Prostate gland (tissue), 2 donors: ENCODE results near the gene LENG8. TPM values are rescaled to one million over a fixed set of nuclear protein-coding genes. Genes with fewer than 3 reads are reported as not detected.
"Not testable (repeated sequence)": the region's sequence is repeated elsewhere in the genome, so short reads cannot be mapped to it uniquely, and the experiment has no call there.

Experiments
- DNase-seq: peaks from one replicate; pipeline ENCODE4 v3.0.0-alpha.2; 2019; ENCODE audit warnings: low spot score
- H3K27ac ChIP-seq, 2 donors: fragments of 200-600 bp; sonication (generic); 2 replicates each; pipeline ENCODE4 v1.5.1; 2017 to 2019
- H3K27me3 ChIP-seq: fragments of 200-600 bp; sonication (generic); replicated peaks from 2 replicates; pipeline ENCODE4 v1.5.1; 2019; ENCODE audit not compliant: insufficient read depth
- H3K36me3 ChIP-seq, 2 donors: fragments of 200-600 bp; sonication (generic); 1 replicate in 1 of 2; 2 replicates in 1 of 2; pipeline versions ENCODE4 v1.5.1 to v1.8.1; 2017 to 2019
- H3K4me1 ChIP-seq: fragments of 200-600 bp; sonication (generic); replicated peaks from 2 replicates; pipeline ENCODE4 v1.5.1; 2019
- H3K4me3 ChIP-seq, 2 donors: fragments of 200-600 bp; sonication (generic); 2 replicates each; pipeline ENCODE4 v1.5.1; 2017 to 2019
- H3K9me3 ChIP-seq: fragments of 200-600 bp; sonication (generic); 2 replicates; pipeline ENCODE4 v1.5.1; 2017
- POLR2A ChIP-seq: fragments of 450-650 bp; IDR thresholded peaks from one replicate; pipeline ENCODE4 v1.6.1; 2016; ENCODE audit warnings: antibody characterized with exemption, mild to moderate bottlenecking
- POLR2AphosphoS5 ChIP-seq: sonication (generic); formaldehyde crosslinking; IDR thresholded peaks from one replicate; pipeline ENCODE4 v1.6.1; 2017; ENCODE audit warnings: antibody characterized with exemption
- WGBS: methylation state at CpG from one replicate; pipeline ENCODE4 v1.1.5; 2018; 5-methylcytosine and 5-hydroxymethylcytosine counted together
- intact Hi-C: fragments of 100-400 bp; cut with DNase I; formaldehyde crosslinking; loops from one replicate; pipeline ENCODE4 v1.14.2; 2022
- total RNA-seq, 2 donors: library from RNA; depleted of rRNA; stranded (reverse); fragments of >200 nt; gene quantifications; one replicate each; pipeline ENCODE4 v1.1.0, GENCODE V29; 2016
- TF ChIP-seq, protein P1 (sequence below), 4 experiments: fragments of 200-600 bp in 2 of 4; fragments of 450-650 bp in 2 of 4; sonication (generic) in 2 of 4; IDR thresholded peaks; 1 replicate in 3 of 4; 2 replicates in 1 of 4; pipeline ENCODE4 v1.5.1; 2016 to 2019; ENCODE audit warnings: antibody characterized with exemption in 4 of 4, mild to moderate bottlenecking in 2 of 4, moderate library complexity in 2 of 4

Gene LENG8
- total RNA-seq, 2 donors from 2014 or later: 111 to 292 TPM

DNA sequence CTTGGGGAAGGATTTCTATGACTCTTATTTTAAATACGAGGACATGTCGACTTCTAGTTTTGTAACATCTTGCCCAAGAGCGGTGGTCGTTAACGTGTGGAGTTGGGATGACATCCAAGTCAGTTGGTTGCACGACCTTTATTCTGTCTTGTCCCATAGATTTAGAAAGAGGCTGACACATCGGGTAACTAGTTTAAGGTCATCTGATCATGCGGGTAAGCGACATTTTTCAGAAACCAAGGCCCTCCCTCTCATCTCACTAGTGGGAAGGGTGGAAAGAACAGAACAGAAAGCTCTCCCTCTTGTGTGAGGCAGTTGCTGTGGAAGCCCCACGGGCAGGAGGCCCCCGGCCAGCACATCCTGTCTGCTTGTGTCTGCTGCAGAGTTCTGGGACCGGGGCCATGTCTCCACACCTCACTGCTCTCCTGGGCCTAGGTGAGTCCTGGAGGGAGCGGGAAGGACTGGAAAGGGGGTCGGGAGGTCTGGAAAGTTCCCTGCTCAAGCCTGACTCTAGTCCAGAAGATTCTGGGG is 53.6 kb downstream of the LENG8 start, which contains the start of gene LAIR2:
Gene LAIR2 (plus strand): TSS at position 314 of the 531 bp plus-strand sequence. CDS start 88 bp downstream, at position 402.
- Histone ChIP-seq H3K9me3 (no peaks in the 10 kb centered on the region), H3K4me1 (no peaks in the 10 kb centered on the region), H3K36me3 (no peaks in the 10 kb centered on the region), H3K27me3 (no peaks in the 10 kb centered on the region), H3K4me3 (no peak within 1 kb of the TSS), H3K27ac (no peak within 1 kb of the TSS)
- intact Hi-C loops: no loop called here
- WGBS: 72% methylated on average over 14 of the region's 14 CpGs
- TF ChIP-seq POLR2A: no peak
- TF ChIP-seq POLR2AphosphoS5: no peak
- TF ChIP-seq, protein P1, sequence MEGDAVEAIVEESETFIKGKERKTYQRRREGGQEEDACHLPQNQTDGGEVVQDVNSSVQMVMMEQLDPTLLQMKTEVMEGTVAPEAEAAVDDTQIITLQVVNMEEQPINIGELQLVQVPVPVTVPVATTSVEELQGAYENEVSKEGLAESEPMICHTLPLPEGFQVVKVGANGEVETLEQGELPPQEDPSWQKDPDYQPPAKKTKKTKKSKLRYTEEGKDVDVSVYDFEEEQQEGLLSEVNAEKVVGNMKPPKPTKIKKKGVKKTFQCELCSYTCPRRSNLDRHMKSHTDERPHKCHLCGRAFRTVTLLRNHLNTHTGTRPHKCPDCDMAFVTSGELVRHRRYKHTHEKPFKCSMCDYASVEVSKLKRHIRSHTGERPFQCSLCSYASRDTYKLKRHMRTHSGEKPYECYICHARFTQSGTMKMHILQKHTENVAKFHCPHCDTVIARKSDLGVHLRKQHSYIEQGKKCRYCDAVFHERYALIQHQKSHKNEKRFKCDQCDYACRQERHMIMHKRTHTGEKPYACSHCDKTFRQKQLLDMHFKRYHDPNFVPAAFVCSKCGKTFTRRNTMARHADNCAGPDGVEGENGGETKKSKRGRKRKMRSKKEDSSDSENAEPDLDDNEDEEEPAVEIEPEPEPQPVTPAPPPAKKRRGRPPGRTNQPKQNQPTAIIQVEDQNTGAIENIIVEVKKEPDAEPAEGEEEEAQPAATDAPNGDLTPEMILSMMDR (IDR thresholded peaks at IDR 0.05): no peak
- no peak for DNase-seq

DNA sequence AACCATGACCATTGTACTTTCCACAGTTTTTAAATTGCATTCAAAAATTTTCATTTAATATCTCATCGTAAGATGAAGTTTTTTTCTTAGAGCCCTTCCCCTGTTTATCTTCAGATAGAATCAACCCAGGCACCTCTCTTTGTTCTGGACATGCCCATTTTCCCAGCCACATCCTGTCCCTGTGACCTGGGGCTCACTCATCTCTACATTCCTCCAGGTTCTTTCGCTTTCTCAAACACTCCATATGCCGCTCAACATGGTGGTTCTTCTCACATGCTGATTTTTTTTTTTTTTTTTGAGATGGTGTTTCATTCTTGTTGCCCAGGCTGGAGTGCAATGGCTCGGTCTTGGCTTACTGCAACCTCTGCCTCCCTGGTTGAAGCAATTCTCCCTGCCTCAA is 56.5 kb downstream of the LENG8 start:
- DNase-seq, H3K27ac ChIP-seq, H3K4me1 ChIP-seq, H3K36me3 ChIP-seq, H3K4me3 ChIP-seq, H3K27me3 ChIP-seq, H3K9me3 ChIP-seq, intact Hi-C loops: not testable (repeated sequence)
- WGBS: 75% methylated on average over 4 of the region's 4 CpGs

DNA sequence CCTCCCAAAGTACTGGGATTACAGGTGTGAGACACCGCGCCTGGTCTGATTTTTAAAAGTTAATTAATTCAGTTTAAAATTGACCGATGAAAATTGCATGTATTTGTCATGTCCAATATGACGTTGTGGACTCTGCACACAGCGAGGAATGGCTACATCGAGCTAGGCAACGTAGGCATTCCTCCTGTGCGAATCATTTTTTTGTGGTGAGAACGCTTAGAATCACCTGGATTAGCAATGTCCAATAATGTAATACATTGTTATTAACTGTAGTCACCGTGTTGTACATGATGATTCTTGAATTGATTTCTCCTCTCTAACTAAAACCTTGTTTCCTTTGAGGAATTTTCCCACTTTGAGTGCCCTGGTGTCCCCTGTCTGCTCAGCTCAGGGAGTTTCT is 57.1 kb downstream of the LENG8 start:
- 72% methylated on average over 10 of the region's 10 CpGs for WGBS
- Histone ChIP-seq H3K27me3 (no peaks in the 10 kb centered on the region), H3K27ac (no peak overlapping the region), H3K9me3 (no peaks in the 10 kb centered on the region), H3K4me1 (no peaks in the 10 kb centered on the region), H3K36me3 (no peaks in the 10 kb centered on the region), H3K4me3 (no peak overlapping the region)
- TF ChIP-seq POLR2A (no peak), POLR2AphosphoS5 (no peak)
- TF ChIP-seq, protein P1 (IDR thresholded peaks at IDR 0.05): no peak
- intact Hi-C loops: no loop called here
- DNase-seq: no peak

DNA sequence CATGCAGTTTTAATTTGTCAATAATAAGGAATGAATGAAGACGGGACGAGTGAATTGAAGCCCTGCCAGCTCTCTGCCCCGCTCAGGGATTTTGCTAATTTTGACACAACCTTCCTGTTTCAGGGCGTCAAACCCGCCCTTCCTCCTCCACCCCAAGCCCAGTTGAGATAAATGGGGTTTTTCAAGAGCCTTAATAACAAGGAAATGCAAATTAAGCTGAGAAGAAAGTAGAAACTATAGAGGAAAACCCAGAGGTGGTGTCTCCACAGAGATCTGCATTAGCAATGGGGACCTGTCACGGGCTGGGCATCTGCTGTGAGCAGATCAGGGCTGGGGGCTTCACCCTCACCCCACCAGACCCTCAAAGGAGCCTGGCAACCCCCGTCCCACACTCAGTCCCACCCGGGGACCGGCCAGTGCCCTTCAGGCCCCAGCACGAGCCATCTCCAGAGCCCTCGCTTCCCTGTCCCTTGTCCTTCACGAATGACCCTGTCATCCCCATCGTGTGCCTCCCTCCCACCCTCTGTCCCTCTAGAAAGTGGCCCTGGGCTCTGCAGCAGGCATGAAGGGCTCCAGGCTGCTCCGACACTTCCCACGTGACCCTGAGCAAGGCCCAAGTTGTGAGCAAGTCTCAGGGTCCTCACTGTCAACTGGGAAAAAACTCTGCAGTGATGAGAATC is 58.2 kb downstream of the LENG8 start:
- H3K4me1 ChIP-seq, DNase-seq, intact Hi-C loops, H3K4me3 ChIP-seq, H3K27ac ChIP-seq, H3K9me3 ChIP-seq, H3K27me3 ChIP-seq, H3K36me3 ChIP-seq: not testable (repeated sequence)
- WGBS: 72% methylated on average over 10 of the region's 15 CpGs

DNA sequence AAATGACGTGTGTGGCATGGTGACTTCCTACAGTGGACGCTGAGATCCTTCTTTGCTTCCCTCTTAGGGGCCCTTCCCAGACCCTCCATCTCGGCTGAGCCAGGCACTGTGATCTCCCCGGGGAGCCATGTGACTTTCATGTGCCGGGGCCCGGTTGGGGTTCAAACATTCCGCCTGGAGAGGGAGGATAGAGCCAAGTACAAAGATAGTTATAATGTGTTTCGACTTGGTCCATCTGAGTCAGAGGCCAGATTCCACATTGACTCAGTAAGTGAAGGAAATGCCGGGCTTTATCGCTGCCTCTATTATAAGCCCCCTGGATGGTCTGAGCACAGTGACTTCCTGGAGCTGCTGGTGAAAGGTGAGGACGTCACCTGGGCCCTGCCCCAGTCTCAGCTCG is 58.8 kb downstream of the LENG8 start:
- H3K4me1 ChIP-seq: no peaks in the 10 kb centered on the region
- H3K27me3 ChIP-seq: no peaks in the 10 kb centered on the region
- H3K9me3 ChIP-seq: no peaks in the 10 kb centered on the region
- intact Hi-C loops: no loop called here
- no peak overlapping the region for H3K4me3 ChIP-seq
- TF ChIP-seq, protein P1 (IDR thresholded peaks at IDR 0.05): no peak
- TF ChIP-seq POLR2A: no peak
- no peak for TF ChIP-seq POLR2AphosphoS5
- H3K27ac ChIP-seq: no peak overlapping the region
- DNase-seq: no peak
- H3K36me3 ChIP-seq: no peaks in the 10 kb centered on the region
- WGBS: 53% methylated on average over 12 of the region's 12 CpGs

DNA sequence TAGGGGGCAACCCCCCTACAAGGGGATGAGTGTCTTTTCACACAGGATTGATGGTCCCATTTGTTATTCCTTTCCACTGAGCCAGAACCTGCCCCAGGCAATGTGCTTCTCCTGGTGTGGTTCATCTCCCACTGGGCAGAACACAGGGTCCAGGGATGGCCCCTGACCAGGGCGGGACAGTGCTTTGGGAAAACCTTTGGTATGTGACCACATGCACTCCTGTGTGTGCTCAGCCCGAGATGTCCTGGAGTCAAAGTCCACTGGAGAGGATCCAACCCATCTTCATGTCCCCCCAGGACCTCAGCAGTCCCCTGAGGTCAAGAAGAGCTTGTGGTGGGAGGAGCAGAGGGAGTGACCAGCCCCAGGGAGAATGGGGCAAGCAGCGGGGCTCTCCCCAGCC is 59.5 kb downstream of the LENG8 start:
- intact Hi-C loops, H3K4me1 ChIP-seq, H3K4me3 ChIP-seq, H3K9me3 ChIP-seq, H3K27ac ChIP-seq, H3K36me3 ChIP-seq, H3K27me3 ChIP-seq, DNase-seq: not testable (repeated sequence)
- WGBS: no CpG with 5 or more reads among the region's 3 CpGs

DNA sequence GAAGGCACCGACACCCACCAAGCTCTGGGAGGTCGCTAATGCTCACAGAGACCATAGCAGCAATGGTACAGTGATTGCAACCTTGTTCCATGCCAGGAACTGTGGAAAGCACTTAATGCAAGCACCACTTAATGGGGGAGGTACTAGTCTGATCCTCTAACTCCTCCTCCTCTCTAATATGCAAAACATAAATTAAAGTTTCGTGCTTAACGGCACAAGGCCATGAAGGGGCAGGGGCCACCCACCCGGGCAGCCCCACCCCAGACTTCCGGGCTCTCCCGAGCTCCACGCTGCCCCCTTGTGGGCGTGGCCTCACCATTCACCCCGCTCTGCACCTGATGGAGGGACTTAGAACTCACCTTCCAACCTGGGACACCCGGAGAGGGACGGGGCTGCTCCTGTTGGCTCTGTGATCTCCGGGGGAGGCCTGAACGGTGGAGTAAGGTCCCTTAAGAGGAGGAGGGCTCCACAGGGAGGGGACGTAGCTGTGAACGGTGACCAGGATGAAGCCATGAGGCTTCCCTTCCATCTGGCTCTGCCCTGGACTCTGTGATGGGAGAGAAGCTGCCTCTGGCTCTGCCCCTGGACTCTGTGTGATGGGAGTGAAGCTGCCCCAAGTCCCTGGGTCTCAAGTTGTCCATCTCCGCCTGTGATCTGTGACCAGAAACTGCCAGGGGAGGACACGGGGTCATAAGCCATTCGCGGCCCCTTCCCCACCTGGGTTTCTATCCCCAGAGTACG is 60.4 kb downstream of the LENG8 start:
- H3K27me3 ChIP-seq, H3K4me1 ChIP-seq, intact Hi-C loops, H3K4me3 ChIP-seq, H3K9me3 ChIP-seq, H3K36me3 ChIP-seq, H3K27ac ChIP-seq, DNase-seq: not testable (repeated sequence)
- WGBS: 33% methylated on average over 2 of the region's 21 CpGs
